Body of pancreas (tissue), 4 donors: ENCODE measurements around the gene TMEM63C. TPM values are rescaled to one million over a fixed set of nuclear protein-coding genes. Genes with fewer than 3 reads are reported as not detected.

Experiments
- ATAC-seq: fragments of 150-250 bp; one replicate; pipeline ENCODE4 v1.9.1; 2016
- DNase-seq, 4 donors: peaks; one replicate each; pipeline ENCODE4 v3.0.0-alpha.2; 2019
- H3K27ac ChIP-seq, 4 donors: fragments of 200-600 bp; sonication (generic); 1 replicate in 3 of 4; 2 replicates in 1 of 4; pipeline versions ENCODE4 v1.5.1 to v1.6.1; 2016 to 2019; ENCODE audit warnings: mild to moderate bottlenecking in 1 of 4, mixed read lengths in 1 of 4, moderate library complexity in 1 of 4
- H3K27me3 ChIP-seq, 2 donors: fragments of 200-600 bp; sonication (generic); one replicate each; pipeline ENCODE4 v1.6.0; 2016; ENCODE audit warnings: mild to moderate bottlenecking in 1 of 2
- H3K36me3 ChIP-seq, 2 donors: fragments of 200-600 bp; sonication (generic); replicated peaks in 1 of 2; 2 replicates each; pipeline ENCODE4 v1.5.1; 2016; ENCODE audit warnings: low read depth in 2 of 2; ENCODE audit not compliant: insufficient read depth in 1 of 2
- H3K4me1 ChIP-seq: fragments of 200-600 bp; sonication (generic); one replicate; pipeline ENCODE4 v1.6.0; 2016
- H3K4me3 ChIP-seq, 2 donors: fragments of 200-600 bp; sonication (generic); 1 replicate in 1 of 2; 2 replicates in 1 of 2; pipeline ENCODE4 v1.5.1; 2016 to 2019
- H3K9me3 ChIP-seq, 3 donors: fragments of 200-600 bp; sonication (generic); 1 replicate in 2 of 3; 2 replicates in 1 of 3; pipeline ENCODE4 v1.5.1; 2016
- POLR2A ChIP-seq, 3 donors: fragments of 450-650 bp; IDR thresholded peaks; one replicate each; pipeline ENCODE4 v1.6.1; 2016; ENCODE audit warnings: antibody characterized with exemption in 3 of 3, mild to moderate bottlenecking in 2 of 3
- WGBS, 2 donors: methylation state at CpG; one replicate each; pipeline ENCODE4 v1.1.5; 2017; 5-methylcytosine and 5-hydroxymethylcytosine counted together
- intact Hi-C: fragments of 100-400 bp; cut with DNase I; formaldehyde crosslinking; loops from one replicate; pipeline ENCODE4 v1.15.1; 2023
- total RNA-seq, 2 donors: library from RNA; depleted of rRNA; stranded (reverse); fragments of >200 nt; gene quantifications; one replicate each; pipeline ENCODE4 v1.1.0, GENCODE V29; 2016
- TF ChIP-seq, protein P1 (sequence below), 7 experiments: fragments of 450-650 bp in 4 of 7; fragments of 200-600 bp in 3 of 7; sonication (generic) in 3 of 7; IDR thresholded peaks; one replicate each; pipeline ENCODE4 v1.5.1; 2016 to 2019; ENCODE audit warnings: antibody characterized with exemption in 7 of 7

Gene TMEM63C
- total RNA-seq, 2 donors from 2014 or later: 0.33 to 3.6 TPM

DNA sequence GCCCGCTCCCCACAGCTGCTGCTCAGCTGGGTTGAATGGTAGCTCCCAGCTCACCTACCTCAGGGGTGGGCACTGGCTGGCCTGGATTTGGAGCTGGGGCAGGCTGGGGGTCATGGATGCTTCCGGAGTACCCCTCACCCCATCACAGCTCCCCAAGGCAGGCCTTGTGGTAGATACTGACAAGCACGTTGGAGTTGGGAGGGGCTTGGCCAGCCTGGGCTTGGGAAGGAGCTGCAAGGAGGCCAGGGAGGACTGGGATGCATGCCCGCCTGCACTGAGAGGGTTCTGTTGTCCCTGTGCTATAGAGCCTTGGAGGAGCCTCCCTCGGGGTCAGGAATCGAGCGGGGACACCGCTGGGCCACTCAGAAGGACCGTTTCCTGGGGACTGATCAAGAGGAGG, 14.2 kb downstream of the TMEM63C start:
- Histone ChIP-seq H3K27ac (no peak overlapping the region), H3K4me3 (no peak overlapping the region), H3K27me3 (no peaks in the 10 kb centered on the region), H3K9me3 (no peaks in the 10 kb centered on the region), H3K4me1 (no peaks in the 10 kb centered on the region), H3K36me3 (no peaks in the 10 kb centered on the region)
- 40 to 76% methylated on average over 1 to 9 of the region's 9 CpGs for WGBS, 2 donors
- DNase-seq (no peak), ATAC-seq (no peak)
- no peak for TF ChIP-seq POLR2A (IDR thresholded peaks at IDR 0.05)
- TF ChIP-seq, protein P1, sequence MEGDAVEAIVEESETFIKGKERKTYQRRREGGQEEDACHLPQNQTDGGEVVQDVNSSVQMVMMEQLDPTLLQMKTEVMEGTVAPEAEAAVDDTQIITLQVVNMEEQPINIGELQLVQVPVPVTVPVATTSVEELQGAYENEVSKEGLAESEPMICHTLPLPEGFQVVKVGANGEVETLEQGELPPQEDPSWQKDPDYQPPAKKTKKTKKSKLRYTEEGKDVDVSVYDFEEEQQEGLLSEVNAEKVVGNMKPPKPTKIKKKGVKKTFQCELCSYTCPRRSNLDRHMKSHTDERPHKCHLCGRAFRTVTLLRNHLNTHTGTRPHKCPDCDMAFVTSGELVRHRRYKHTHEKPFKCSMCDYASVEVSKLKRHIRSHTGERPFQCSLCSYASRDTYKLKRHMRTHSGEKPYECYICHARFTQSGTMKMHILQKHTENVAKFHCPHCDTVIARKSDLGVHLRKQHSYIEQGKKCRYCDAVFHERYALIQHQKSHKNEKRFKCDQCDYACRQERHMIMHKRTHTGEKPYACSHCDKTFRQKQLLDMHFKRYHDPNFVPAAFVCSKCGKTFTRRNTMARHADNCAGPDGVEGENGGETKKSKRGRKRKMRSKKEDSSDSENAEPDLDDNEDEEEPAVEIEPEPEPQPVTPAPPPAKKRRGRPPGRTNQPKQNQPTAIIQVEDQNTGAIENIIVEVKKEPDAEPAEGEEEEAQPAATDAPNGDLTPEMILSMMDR (IDR thresholded peaks at IDR 0.05): no peak
- intact Hi-C loops: no loop called here

DNA sequence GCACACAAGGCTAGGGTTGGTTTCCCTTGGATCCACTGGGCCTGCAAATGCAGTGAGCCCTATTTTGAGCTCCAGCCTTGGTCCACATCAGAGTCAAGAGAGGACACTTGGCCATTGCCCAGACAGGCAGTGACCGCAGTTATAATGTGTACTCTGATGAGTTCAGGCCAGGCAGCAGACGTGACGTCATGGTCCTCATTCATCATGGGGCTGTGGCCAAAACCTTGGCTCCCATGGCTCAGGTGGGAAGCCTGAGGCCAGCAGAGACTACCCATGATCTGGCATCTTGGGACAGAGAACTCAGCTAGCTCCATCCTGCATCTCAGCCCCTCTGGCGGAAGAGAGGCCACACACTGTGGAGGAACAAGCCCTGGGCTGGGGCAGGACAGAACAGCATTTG, 16.4 kb downstream of the TMEM63C start:
- no peak for DNase-seq
- Histone ChIP-seq H3K9me3 (no peaks in the 10 kb centered on the region), H3K27me3 (no peaks in the 10 kb centered on the region), H3K4me3 (no peak overlapping the region), H3K27ac (no peak overlapping the region), H3K36me3 (no peaks in the 10 kb centered on the region), H3K4me1 (no peaks in the 10 kb centered on the region)
- 88 to 89% methylated on average over 2 to 4 of the region's 4 CpGs for WGBS, 2 donors
- intact Hi-C loops: no loop called here
- ATAC-seq: no peak
- TF ChIP-seq, protein P1 (IDR thresholded peaks at IDR 0.05): no peak

DNA sequence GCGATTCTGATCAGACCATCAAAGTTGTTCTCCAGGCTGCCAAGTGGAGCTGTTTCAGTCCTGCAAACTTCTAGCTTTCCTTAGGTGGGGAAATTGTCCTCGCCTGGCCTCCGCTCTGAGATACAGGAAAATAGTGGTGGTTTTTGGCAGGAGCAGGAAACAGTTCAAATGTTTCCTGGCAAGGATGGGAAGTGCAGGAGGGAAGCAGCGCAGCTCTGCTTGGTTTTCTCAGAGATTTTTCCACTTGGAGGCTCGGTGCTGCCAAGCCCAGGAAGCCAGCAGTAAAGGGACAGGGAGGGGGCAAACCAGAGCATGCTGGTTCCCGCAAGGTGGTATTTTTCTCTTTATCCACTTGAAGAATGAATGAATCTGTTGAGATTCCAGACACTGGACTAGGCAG, 17.0 kb downstream of the TMEM63C start:
- 74 to 75% methylated on average over 6 of the region's 6 CpGs for WGBS, 2 donors
- no peak overlapping the region for H3K27ac ChIP-seq

DNA sequence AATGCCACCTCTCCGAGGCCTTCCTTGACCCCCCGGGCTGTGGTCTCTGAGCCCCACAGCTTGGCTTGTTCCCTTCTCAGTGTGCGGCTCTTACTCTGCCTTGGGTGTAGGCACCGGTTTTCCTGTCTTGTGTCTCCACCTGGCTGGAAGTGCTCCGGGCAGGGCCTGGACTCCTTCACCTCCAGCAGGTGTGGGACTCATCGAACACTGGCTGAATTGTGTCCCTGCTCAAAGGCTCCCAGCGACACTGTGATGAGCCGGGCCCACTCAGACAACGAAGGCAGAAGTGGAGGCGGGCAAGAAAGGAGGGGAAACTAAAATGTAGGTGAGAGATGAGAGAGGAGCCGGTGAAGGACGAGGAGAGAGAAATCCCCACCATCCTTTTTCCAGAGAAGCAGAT, 18.0 kb downstream of the TMEM63C start:
- Histone ChIP-seq H3K27me3 (no peaks in the 10 kb centered on the region), H3K4me3 (no peak overlapping the region), H3K4me1 (no peaks in the 10 kb centered on the region), H3K9me3 (no peaks in the 10 kb centered on the region), H3K36me3 (no peaks in the 10 kb centered on the region), H3K27ac (no peak overlapping the region)
- ATAC-seq: no peak
- intact Hi-C loops: no loop called here
- 58 to 75% methylated on average over 12 of the region's 12 CpGs for WGBS, 2 donors
- TF ChIP-seq, protein P1 (IDR thresholded peaks at IDR 0.05): no peak
- TF ChIP-seq POLR2A (IDR thresholded peaks at IDR 0.05): no peak
- DNase-seq: no peak

More for the DNA sequence above, 17.0 kb downstream of the TMEM63C start:
- Histone ChIP-seq H3K4me1 (no peaks in the 10 kb centered on the region), H3K27me3 (no peaks in the 10 kb centered on the region), H3K36me3 (no peaks in the 10 kb centered on the region), H3K9me3 (no peaks in the 10 kb centered on the region), H3K4me3 (no peak overlapping the region)
- ATAC-seq: no peak
- no peak for DNase-seq
- intact Hi-C loops: no loop called here
- TF ChIP-seq, protein P1 (IDR thresholded peaks at IDR 0.05): no peak
- TF ChIP-seq POLR2A (IDR thresholded peaks at IDR 0.05): no peak

DNA sequence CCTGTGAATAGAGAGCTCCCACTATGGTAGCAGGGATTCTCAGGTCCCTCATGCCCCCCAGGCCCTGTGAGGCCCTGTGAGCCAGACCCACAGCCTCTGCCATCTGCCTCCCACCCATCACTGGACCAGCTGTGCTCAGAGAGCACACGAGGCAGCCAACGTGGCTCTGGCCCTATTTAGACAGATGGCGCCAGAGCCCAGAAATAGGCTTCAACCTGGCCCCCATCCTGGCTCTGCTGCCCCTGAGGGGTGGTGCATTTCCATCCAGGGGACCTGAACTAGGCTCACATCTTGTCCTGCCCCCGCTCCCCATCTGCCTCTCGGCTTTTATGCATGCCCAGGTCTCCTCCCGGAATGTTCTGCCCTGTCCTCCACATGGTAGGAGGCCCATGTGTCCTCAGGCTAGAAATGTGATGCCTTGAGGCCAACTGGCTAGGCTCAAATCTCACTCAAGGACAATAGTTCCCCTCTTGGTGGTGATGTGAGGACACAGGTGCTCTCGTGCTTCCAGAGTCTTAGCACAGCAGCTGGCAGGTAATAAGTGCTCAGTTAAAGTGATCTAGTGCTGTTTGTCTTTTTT, 18.9 kb downstream of the TMEM63C start:
- H3K9me3 ChIP-seq: no peaks in the 10 kb centered on the region
- no peak overlapping the region for H3K4me3 ChIP-seq
- TF ChIP-seq, protein P1 (IDR thresholded peaks at IDR 0.05): no peak
- no peak for TF ChIP-seq POLR2A (IDR thresholded peaks at IDR 0.05)
- intact Hi-C loops: no loop called here
- DNase-seq (no peak), ATAC-seq (no peak)
- H3K27ac ChIP-seq: no peak overlapping the region
- no peaks in the 10 kb centered on the region for H3K4me1 ChIP-seq
- H3K27me3 ChIP-seq: no peaks in the 10 kb centered on the region
- WGBS, 2 donors: 58 to 75% methylated on average over 6 to 7 of the region's 7 CpGs
- no peaks in the 10 kb centered on the region for H3K36me3 ChIP-seq
